ENCODE results near the gene EXOC3.

The EXOC3 gene

DNA sequence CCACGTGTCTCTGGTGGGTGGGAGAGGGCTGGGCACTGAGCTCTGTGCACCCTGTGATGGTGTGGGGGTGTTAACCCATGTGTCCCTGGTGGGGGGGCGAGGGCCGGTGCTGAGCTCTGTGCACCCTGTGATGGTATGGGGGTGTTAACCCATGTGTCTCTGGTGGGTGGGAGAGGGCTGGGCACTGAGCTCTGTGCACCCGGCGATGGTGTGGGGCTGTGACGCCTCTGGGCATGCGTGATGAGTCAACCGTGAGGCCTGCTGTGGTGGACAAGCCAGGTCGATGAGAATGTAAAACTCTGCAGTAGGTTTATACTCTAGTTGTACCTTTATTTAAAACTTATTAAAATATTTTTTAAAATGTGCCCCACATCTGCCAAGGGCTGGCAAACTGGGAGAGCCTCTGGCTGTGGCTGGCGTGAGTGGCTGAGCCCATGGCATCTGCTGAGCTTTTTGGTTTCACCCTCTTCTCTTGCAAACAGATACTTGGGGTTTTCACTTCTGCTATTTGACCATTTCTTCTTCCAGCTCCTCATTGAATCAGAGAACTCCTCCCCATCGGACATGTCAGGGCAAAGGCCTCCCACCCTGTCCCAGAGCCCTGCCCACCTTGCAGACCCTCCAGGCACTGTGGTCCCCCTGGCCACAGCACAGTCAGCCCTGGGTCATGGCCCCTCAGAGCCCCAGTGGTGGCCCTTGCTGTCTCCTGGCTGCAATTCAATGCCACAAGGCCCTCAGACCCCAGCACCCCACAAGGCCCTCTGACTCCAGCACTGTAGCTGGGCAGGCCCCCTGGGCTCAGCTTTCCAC, 18.5 kb upstream of the EXOC3 start:
- in situ Hi-C loops (cut with MboI; ENCODE audit: low sequenced_read_pairs): no loop called here

DNA sequence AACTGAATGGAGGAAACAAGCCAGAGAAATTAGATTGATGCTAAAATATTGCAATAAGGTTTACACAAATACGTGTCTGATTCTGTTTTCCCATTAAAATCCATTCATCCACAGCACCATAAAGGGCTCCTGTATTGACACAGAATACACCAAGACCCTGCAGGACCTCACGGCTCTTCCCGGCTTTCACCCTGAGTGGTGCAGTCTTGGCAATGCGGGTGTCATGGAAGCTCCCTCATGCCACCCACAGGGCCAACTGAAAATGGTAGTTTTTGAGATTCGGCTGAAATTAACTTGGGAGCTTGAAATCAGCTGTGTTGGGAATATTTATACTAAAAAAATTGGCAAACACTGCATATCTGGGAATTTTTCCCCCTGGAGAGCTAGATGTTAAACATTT, 17.3 kb upstream of the EXOC3 start:
- in situ Hi-C loops (cut with MboI; ENCODE audit: low sequenced_read_pairs): no loop called here

DNA sequence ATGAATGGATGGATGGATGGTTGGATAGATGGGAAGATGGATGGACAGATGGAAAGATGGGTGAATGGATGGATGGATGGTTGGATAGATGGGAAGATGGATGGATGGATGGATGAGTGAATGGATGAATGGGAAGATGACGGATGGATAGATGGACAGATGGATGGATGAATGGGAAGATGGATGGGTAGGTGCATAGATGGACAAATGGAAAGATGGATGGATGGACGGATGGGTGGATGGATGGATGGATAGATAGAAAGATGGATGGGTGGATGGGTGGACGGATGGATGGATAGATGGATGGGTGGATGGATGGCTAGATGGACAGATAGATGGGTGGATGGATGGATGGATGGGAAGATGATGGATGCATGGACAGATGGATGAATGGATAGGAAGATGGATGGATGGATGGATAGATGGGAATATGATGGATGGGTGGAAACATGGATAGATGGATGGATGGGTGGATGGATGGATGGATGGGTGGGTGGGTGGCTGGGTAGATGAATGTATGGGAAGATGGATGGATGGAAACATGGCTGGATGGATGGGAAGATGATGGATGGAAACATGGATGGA, 16.5 kb upstream of the EXOC3 start:
- in situ Hi-C loops (cut with MboI; ENCODE audit: low sequenced_read_pairs): no loop called here

DNA sequence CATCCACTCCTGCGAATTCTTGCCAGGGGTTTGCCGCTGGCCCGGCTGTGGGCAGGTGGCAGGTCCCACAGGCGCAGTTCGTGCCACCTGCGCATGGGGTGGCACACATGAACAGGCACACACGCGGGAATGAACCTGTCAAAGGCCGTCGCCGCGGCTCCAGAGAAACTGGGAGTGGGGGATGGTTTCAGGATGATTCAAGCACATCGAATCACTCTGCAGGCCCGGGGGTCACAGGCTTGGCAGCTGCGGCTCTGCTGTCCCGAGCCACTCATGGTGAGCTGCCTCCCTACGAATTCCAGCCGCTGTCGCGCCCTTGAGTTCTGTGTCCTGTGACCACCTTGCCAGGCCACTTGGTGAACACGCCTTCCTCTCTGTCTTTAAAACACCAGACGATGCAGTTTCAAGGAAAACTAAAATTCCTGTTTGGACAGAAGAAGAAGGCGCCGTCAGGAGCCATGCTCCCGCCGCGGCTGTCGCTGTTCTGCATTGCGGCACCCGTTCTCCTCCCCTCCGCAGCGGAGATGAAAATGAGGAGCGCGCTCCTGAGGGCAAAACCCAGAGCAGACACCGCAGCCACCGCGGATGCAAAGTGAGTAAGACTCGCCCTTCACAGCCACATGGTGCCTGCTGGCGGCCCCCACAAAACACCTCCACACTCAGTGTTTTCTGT, 15.4 kb upstream of the EXOC3 start:
- in situ Hi-C loops (cut with MboI; ENCODE audit: low sequenced_read_pairs): no loop called here

DNA sequence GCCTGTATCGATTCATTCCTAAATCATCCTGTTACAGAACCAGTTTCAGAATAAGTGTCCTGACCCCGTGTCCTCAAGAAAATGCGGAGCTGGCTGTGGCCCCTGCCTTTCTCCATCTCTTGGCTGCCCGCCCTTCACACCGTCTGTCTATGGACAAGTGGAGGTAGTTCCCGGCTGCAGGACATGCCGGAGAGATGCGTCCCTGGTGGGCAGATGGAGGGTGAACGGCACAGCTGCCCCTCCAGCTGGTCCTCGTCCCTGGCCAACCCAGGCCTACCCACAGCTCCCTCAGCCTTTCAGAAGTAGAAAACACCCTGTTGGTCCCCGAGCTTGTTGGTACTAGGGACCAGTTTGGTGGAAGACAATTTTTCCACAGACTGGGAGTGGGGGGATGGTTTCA, 14.8 kb upstream of the EXOC3 start:
- in situ Hi-C loops (cut with MboI; ENCODE audit: low sequenced_read_pairs): no loop called here

DNA sequence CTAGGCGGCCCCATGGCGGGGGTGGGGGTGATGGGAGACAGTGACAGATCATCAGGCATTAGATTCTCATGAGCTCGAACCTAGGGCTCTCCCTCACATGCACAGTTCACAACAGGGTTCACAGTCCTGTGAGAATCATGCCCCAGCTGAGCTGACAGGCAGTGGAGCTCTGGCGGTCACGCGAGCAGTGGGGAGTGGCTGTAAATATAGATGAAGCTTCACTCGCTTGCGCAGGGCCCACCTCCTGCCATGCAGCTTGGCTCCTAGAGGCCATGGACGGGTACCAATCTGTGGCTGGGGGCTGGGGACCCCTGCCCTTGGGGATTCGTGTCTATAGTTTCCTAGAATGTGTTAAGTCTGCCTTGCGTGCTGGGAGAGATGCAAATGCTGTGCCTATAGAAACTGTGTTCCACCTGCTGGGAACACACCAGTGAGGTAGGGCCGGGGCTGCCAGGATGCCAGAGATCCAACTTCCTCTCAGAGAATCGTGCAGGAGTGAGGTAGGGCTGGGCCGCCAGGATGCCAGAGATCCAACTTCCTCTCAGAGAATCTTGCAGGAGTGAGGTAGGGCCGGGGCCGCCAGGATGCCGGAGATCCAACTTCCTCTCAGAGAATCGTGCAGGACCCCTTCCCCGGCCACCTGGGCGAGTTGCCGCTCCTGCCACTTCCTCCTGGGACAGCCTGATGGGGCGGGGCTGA, 14.1 kb upstream of the EXOC3 start:
- in situ Hi-C loops (cut with MboI; ENCODE audit: low sequenced_read_pairs): no loop called here

DNA sequence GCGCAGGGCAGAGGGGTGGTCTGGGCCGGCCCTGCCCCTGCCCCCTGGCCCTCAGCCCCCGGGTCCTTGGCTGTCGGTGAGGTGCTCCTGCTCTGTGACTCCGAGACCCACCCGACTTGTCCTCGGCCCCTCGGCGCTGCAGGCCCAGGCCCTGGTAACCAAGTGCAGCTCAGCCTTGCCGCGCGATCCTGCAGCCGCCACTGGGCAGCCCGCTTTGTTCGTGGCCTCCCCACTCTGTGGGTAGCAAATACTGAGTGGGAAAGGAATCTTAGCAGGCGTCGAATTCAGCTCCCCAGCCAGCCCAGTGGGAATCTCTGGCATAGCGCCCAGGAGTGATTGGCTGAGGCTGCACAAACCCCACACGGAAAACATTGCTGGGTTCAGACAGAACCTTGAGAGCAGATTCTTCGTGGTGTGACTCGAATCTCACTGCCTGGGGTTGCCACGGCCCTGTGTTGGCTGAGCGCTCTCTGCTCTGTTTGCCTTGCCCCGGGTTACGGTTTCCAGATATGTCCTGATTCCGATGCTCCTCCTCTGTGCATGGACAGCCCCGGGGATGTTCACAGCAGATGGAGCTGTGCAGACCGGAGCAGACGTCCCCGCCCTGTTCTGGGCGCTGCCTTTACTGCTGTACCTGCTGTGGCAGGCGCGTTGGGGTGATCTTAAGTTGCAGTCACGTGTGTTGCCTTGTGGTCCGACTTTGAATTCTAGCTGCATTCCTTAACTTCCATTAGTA, 13.4 kb upstream of the EXOC3 start:
- in situ Hi-C loops (cut with MboI; ENCODE audit: low sequenced_read_pairs): loop anchor here (10.0 kb wide), 2 partner anchors 85 to 115 kb away; no protein-coding TSS in a partner anchor

DNA sequence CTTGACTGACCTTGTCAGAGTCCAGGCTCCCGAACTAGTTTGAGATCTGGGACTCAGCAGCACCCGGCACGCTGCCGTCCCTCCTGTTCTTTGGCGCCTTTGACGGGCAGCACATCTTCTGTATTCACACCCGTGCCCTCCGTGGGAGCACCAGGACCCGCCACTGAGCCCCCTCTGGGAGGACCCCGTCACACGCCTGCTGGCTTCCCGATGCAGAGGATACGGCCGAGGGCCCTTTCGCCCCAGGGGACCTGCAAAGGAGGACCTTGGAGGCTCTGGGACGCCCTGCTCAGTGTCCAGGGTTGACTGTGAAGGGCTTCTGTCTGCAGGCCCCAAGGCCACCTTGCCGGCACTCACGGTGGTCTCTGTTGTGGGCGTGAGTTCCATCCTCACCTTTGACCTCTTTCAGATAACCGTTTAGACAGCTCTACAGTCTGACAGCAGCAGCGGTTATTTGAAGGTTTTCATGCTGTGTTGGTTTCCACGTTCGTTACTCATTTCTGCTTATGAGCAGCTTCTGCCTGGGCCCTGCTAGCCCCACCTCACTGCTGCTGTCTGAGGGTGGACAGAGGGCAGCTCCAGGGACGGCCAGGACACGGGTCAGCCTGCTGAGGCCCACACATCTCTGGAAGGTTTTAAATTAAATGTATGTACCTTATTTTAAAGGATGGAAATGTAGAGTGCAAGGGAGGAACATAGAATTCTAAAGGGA, 12.6 kb upstream of the EXOC3 start:
- in situ Hi-C loops (cut with MboI; ENCODE audit: low sequenced_read_pairs): loop anchor here (10.0 kb wide), 2 partner anchors 86 to 116 kb away; no protein-coding TSS in a partner anchor

DNA sequence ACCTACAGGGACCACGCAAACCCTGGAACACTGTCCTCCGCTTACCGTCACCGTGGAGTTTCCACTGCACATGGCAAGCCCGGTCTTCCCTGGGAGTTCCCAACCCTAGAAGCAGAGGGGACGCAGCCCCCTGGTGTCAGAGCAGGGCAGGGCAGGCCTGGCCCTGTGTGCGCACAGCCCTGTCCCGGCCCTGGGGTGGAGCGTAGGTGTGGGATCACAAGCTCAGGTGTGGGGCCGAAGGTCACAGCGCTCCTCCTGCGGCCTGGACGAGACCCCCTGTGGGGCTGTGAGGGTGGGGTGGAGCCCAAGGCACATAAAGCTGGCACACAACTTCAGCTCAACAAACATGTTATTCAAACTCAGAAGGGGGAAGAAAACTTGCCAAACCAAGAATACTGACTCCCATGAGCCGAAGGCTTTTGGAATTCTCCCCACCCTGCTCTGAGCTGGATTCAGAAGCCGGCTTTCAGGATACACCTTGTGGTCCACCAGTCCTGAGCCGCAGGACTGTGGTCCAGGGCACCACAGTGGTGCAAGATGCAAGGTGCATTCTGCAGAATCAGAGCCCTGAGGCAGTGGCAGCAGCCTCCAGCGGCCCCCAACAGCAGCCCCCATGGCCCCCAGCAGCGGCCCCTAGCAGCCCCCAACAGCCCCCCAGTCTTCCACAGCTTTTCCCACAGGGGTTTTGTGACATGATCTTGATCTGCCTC, 11.8 kb upstream of the EXOC3 start:
- in situ Hi-C loops (cut with MboI; ENCODE audit: low sequenced_read_pairs): loop anchor here (10.0 kb wide), 2 partner anchors 86 to 116 kb away; no protein-coding TSS in a partner anchor

DNA sequence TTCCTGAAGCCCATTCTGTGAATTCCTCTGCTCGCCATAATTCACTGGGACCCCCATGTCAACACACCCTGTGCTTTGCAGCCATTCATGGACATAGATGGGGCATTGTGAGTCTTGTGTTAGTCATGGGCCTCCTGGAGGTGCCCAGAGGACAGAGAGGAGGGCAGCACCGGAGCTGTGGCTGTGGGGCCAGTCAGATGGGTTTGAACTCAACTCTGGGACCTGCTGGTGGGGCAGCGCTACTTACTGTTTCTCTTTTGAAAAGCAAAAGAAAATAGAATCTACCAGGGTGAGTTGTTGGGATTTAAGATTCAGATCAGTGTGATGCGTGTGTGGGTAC, 11.3 kb upstream of the EXOC3 start:
- in situ Hi-C loops (cut with MboI; ENCODE audit: low sequenced_read_pairs): loop anchor here (10.0 kb wide), 2 partner anchors 87 to 117 kb away; no protein-coding TSS in a partner anchor

DNA sequence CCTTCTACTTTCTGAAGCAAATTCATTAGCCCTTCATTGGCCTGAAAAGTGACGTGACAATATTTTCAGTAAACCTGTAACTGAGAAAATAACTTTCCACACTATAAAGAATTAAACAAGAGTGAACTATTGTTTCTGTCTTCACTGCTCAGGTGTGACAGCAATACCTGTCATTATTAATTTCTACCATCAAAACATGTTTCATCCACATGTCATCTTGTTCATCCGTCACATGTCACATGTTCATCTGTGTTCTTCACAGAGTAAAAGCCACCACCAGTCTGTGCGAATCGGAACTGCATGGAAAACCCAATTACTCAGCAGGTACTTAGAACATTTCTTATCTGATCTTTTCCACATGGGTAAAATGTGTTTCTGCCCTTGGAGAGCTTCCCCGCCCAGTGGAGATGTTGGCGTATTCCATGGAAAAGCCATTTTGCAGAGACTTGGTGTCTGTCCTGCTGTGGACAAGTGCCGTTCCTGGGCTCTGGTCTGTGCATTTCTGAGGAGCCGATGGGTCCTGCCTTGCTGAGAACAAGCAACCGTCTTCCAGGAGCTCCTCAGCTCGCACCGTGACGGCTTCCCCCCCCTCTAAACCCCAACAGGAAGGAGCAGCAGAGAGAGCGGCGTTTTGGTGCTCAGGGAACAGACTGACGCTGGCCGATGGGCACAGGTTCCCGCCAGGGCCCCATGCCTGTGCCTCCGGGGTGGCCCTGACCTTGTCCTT, 10.6 kb upstream of the EXOC3 start:
- in situ Hi-C loops (cut with MboI; ENCODE audit: low sequenced_read_pairs): loop anchor here (10.0 kb wide), 2 partner anchors 88 to 118 kb away; no protein-coding TSS in a partner anchor

DNA sequence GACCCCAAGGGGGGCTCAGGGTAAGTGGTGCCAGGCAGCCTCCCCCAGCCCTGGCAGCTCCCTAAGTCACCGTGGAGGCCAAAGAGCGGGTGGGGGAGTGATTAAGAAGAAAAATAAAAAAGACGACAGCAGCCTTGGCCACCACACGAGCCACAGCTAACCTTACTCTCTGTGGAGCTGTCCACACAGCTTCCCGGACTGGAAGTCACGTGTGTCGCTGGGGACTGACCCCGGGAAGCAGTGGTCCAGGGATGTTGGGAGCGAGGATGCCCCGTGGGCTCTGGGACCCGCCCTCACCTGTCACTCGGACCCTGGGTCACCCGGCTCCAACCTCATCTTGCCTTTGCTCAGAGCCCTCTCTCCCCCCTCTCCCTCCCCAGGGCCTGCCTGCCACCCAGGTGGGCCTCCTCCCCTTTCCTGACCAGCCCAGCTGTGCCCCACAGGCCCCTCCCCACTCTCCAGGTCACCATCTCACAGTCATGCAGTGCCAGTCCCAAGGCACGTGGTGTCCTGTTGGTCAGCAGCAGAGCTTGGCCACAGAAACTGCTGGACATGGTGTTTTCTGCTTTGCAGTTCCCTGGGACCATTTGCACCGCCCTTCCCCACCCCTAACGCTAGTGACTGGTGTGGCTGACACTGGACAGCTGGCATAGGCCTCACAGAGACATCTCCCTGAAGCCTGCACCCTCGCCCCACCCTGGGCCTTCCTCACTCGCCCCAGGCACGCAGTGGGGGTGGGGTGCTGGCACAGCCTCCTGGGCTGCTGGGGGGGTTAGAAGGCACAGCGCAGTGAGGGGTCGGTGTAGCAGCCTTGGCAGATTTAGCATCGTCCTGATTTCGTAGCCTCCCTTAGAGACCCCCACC, 9.8 kb upstream of the EXOC3 start:
- in situ Hi-C loops (cut with MboI; ENCODE audit: low sequenced_read_pairs): loop anchor here (10.0 kb wide), 2 partner anchors 88 to 118 kb away; no protein-coding TSS in a partner anchor

DNA sequence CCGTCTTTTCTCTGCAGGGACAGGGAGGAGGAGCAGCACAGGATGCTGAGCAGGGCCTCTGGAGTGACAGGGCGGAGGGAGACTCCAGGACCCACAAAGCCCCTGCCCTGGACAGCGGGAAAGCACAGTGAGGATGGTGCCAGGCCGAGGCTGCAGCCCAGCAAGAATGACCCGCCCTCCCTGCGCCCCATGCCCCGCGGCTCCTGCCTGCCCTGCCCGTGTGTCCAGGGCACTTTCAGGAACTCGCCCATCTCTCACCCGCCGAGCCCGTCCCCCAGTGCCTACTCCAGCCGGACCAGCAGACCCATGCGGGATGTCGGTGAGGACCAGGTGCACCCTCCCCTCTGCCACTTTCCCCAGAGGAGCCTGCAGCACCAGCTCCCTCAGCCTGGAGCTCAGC, 9.1 kb upstream of the EXOC3 start:
- in situ Hi-C loops (cut with MboI; ENCODE audit: low sequenced_read_pairs): loop anchor here (10.0 kb wide), 2 partner anchors 89 to 119 kb away; no protein-coding TSS in a partner anchor

DNA sequence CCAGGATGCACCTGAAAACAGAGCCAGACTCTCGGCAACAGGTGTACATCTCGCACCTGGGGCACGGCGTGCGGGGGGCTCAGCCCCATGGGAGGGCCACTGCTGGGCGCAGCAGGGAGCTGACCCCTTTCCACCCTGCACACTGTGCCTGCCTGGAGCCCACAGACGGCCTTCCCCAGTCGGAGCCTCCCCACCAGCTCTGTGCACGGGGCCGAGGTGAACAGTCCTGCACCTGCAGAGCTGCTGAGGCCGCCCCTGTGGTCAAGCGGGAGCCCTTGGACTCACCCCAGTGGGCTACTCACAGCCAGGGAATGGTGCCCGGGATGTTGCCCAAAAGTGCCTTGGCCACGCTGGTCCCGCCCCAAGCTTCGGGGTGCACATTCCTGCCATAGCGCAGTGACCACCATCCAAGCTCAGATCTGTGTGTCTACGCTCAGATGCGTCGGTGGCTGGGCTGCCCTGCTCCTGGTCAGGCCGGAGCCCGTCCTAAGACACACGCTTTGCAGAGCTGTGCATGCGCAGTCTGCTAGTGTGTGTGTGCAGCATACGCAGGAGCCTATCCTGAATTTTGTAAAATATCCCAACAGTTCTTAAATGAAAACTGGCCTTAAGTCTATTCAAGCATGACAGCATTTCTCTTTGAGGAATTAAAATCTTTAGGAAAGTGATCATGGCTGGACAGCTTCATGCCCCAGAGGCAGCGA, 8.4 kb upstream of the EXOC3 start:
- in situ Hi-C loops (cut with MboI; ENCODE audit: low sequenced_read_pairs): loop anchor here (10.0 kb wide), 2 partner anchors 90 to 120 kb away; no protein-coding TSS in a partner anchor

DNA sequence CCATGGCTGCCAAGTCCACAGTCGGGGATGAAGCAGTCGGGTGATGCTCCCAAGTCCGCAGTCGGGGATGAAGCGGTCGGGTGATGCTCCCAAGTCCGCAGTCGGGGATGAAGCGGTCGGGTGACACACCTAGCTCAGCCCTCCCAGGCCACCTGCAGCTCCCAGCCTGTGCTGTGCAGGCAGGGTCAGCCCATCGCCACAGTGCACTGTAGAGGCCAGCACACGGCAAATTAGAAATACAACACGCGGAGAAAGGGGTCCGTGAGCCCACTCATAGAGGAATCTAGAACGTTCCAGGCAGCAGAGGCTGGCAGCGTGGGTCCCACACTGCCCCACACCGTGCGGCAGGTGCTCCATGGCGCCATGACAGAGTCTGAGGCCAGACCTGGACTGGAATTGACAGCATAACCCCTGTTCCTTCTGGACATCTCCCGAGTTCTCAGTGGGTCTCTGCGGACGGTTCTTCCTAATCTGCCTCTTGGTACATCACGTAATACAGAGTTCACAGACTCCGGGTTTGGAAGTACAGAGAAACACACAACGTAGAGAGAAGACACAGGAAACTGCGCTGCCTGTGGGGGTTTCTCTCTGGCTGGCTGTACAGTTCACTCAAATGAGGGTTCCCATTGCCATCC, 7.7 kb upstream of the EXOC3 start:
- in situ Hi-C loops (cut with MboI; ENCODE audit: low sequenced_read_pairs): loop anchor here (10.0 kb wide), 2 partner anchors 90 to 120 kb away; no protein-coding TSS in a partner anchor

DNA sequence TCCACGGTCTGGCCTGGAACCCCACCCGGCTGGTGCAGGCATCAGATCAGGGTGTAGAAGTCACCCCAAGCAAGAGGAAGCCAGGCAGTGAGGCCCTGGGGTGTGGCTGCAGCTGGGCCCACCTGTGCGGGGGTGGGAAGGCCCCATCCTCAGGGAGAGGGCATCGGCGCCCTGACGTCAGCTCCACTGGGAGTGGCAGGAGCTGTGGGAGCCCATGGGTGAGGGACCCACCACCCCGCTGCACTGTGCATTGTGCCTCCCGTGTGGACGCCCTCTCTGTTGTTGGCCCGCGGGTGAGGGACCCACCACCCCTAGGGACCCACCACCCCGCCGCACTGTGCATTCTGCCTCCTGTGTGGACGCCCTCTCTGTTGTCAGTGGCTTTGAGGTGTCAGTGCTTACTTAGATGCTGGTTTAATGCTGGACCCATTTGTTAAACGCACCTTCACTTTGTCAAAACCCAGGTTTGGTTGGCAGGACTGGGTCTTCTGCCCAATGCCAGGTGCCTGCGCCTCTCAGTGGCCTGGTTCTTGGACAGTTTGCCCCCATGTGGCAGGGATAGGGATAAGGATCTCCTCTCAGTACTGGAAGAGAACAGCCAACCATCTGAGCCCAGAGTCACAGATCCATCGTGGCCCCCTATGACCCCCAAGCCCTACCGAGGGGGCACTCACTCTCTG, 6.9 kb upstream of the EXOC3 start:
- in situ Hi-C loops (cut with MboI; ENCODE audit: low sequenced_read_pairs): loop anchor here (10.0 kb wide), 2 partner anchors 91 to 121 kb away; no protein-coding TSS in a partner anchor

Measured in HL-60/S4 treated with phorbol 12-myristate 13-acetate at 8.2 ng/mL for 4 days and 3 days (cell line).